Tibial nerve (tissue), 4 donors: ENCODE data around the gene SLC6A6.

Experiments used
- EP300 ChIP-seq, 2 donors: sonication (generic); formaldehyde crosslinking; IDR thresholded peaks; one replicate each; pipeline ENCODE4 v1.6.1; 2017; ENCODE audit warnings: antibody characterized with exemption in 2 of 2, mild to moderate bottlenecking in 1 of 2
- TF ChIP-seq, protein P1 (sequence below), 5 experiments: fragments of 200-600 bp in 3 of 5; fragments of 450-650 bp in 2 of 5; sonication (generic) in 3 of 5; IDR thresholded peaks; one replicate each; pipeline ENCODE4 v1.5.1; 2016 to 2019; ENCODE audit warnings: antibody characterized with exemption in 5 of 5, mild to moderate bottlenecking in 3 of 5, moderate library complexity in 2 of 5

DNA sequence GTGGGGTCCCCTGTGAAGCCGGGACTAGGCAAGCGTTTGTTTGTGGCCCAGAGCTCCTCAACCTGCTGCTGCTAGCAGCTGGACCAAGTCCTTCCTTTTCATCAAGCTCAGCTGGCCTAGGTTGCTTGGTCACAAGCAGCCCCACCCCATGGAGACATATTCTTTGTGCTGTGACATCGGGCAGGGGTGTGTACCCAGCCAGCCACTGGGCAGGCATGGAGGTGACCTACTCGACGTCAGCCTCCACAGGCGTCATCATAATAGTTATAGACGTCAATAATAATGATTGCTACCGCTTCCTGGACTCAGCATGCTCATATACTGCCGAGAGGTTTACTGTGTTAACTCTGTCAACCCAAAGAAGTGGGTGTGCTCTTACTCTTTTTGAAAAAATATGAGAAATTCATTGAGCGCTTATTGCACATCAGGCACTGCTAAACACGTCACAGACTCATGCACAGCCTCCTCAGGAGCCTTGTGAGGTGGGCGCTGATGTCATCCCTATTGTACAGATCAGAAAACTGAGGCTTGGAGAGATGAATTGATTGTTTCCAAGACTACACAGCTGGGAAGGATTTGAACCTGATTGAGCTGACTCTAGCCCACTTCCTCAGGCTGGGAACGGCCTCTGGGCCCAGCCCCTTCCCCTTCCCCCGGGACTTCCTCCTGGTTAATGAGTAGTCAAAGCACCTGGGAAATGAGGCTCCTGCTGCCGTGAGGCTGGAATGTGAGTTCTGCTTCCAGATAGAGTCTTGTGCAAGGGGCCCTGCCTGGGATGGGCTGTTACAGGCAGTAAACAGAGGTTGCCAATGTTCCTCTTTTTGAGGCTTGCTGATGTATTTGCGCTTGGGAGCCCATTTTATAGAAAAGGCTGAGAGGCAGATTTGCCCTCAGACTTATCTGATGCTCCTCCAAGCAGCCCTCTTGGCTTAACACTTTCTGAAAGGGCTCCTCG, 16.2 kb downstream of the SLC6A6 start:
- TF ChIP-seq, protein P1, sequence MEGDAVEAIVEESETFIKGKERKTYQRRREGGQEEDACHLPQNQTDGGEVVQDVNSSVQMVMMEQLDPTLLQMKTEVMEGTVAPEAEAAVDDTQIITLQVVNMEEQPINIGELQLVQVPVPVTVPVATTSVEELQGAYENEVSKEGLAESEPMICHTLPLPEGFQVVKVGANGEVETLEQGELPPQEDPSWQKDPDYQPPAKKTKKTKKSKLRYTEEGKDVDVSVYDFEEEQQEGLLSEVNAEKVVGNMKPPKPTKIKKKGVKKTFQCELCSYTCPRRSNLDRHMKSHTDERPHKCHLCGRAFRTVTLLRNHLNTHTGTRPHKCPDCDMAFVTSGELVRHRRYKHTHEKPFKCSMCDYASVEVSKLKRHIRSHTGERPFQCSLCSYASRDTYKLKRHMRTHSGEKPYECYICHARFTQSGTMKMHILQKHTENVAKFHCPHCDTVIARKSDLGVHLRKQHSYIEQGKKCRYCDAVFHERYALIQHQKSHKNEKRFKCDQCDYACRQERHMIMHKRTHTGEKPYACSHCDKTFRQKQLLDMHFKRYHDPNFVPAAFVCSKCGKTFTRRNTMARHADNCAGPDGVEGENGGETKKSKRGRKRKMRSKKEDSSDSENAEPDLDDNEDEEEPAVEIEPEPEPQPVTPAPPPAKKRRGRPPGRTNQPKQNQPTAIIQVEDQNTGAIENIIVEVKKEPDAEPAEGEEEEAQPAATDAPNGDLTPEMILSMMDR (IDR thresholded peaks at IDR 0.05) = no peak
- TF ChIP-seq EP300 (IDR thresholded peaks at IDR 0.05) = no peak
